Measurements from ENCODE around the gene ZWINT. TPM values are rescaled to one million over a fixed set of nuclear protein-coding genes. Genes with fewer than 3 reads are reported as not detected.

ZWINT gene
- total RNA-seq, 1 experiment from 2014 or later: 99.1 TPM

GRCh38 chr10:56317603-56318002, 43.5 kb downstream of the ZWINT start:
- Histone ChIP-seq H4K5ac (ENCODE audit: insufficient read length, low read depth, low read length) (no peak overlapping the region), H3K4me1 (ENCODE audit: insufficient read depth, low read length) (no peaks in the 10 kb centered on the region), H4K20me1 (ENCODE audit: control insufficient read depth, insufficient read depth, insufficient read length) (no peaks in the 10 kb centered on the region), H3K27me3 (ENCODE audit: insufficient read depth, low read length) (no peaks in the 10 kb centered on the region), H2BK5ac (ENCODE audit: insufficient read length, low read length) (no peak overlapping the region), H4K91ac (ENCODE audit: insufficient read length, low read depth, low read length) (no peak overlapping the region), H2BK12ac (ENCODE audit: insufficient read length, low read depth, low read length) (no peak overlapping the region), H2BK20ac (ENCODE audit: low read depth, low read length, poor library complexity, severe bottlenecking) (no peak overlapping the region), H3K9ac (ENCODE audit: extremely low read depth, insufficient read length, low read length) (no peak overlapping the region), H2BK15ac (ENCODE audit: low read depth, low read length) (no peak overlapping the region), H3K56ac (ENCODE audit: insufficient read length, low read depth, low read length) (no peak overlapping the region), H3K79me1 (ENCODE audit: insufficient read depth, low read depth, low read length, poor library complexity, severe bottlenecking) (no peaks in the 10 kb centered on the region), H3K23me2 (ENCODE audit: insufficient read length, low read depth, low read length, poor library complexity, severe bottlenecking) (no peaks in the 10 kb centered on the region), H2AK5ac (ENCODE audit: insufficient read length, low read length) (no peak overlapping the region), H3K4ac (ENCODE audit: low read depth, low read length) (no peak overlapping the region), H3K4me2 (ENCODE audit: insufficient read depth, insufficient read length, low read length) (no peak overlapping the region), H2BK120ac (ENCODE audit: low read depth, low read length, poor library complexity, severe bottlenecking) (no peak overlapping the region), H3K23ac (ENCODE audit: insufficient read length, low read depth, low read length) (no peak overlapping the region), H4K8ac (replicated peaks; ENCODE audit: insufficient read length, low read depth, low read length) (no peak overlapping the region), H3K14ac (ENCODE audit: insufficient read depth, low read length) (no peak overlapping the region), H3K79me2 (ENCODE audit: insufficient read depth, low read length) (no peaks in the 10 kb centered on the region), H2AFZ (ENCODE audit: low read length) (no peak overlapping the region), H3T11ph (ENCODE audit: low read length) (no peak overlapping the region), H3K27ac (ENCODE audit: insufficient read length, low read depth, low read length) (no peak overlapping the region), H3K18ac (ENCODE audit: insufficient read length, low read depth, low read length) (no peak overlapping the region), H3K9me3 (ENCODE audit: control insufficient read depth, low read depth, low read length) (no peaks in the 10 kb centered on the region)
- Mint-ChIP-seq H3K36me3 (ENCODE audit: insufficient read depth in 1 of 3, low read depth in 3 of 3) (peaks cover 0 to 7% (median 2%) of the 10 kb centered on the region in 3 experiments; a peak in 1 of 7 replicates), H3K27ac (no peak overlapping the region), H3K9me3 (peaks cover 6 to 13% of the 10 kb centered on the region in 2 experiments; a peak in 3 of 5 replicates), H3K4me1 (no peaks in the 10 kb centered on the region), H3K27me3 (ENCODE audit: low read depth) (no peaks in the 10 kb centered on the region; the same call in 1 of the 2 replicates), H3K4me3 (no peak overlapping the region)
- TF ChIP-seq, protein P1, sequence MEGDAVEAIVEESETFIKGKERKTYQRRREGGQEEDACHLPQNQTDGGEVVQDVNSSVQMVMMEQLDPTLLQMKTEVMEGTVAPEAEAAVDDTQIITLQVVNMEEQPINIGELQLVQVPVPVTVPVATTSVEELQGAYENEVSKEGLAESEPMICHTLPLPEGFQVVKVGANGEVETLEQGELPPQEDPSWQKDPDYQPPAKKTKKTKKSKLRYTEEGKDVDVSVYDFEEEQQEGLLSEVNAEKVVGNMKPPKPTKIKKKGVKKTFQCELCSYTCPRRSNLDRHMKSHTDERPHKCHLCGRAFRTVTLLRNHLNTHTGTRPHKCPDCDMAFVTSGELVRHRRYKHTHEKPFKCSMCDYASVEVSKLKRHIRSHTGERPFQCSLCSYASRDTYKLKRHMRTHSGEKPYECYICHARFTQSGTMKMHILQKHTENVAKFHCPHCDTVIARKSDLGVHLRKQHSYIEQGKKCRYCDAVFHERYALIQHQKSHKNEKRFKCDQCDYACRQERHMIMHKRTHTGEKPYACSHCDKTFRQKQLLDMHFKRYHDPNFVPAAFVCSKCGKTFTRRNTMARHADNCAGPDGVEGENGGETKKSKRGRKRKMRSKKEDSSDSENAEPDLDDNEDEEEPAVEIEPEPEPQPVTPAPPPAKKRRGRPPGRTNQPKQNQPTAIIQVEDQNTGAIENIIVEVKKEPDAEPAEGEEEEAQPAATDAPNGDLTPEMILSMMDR (conservative IDR thresholded peaks at IDR 0.05): no peak
- no CpG with 5 or more reads among the region's 3 CpGs for WGBS (ENCODE audit: extremely low coverage, insufficient read length, low lambda C conversion rate)
- no peak for DNase-seq
